ENCODE measurements around the gene DENND1B. TPM values are rescaled to one million over a fixed set of nuclear protein-coding genes. Genes with fewer than 3 reads are reported as not detected.

Gene DENND1B
- polyA plus RNA-seq, 1 donor (not counting 4 experiments of a cell fraction or from before 2014, with no cell fraction given), result 7.6 TPM

DNA sequence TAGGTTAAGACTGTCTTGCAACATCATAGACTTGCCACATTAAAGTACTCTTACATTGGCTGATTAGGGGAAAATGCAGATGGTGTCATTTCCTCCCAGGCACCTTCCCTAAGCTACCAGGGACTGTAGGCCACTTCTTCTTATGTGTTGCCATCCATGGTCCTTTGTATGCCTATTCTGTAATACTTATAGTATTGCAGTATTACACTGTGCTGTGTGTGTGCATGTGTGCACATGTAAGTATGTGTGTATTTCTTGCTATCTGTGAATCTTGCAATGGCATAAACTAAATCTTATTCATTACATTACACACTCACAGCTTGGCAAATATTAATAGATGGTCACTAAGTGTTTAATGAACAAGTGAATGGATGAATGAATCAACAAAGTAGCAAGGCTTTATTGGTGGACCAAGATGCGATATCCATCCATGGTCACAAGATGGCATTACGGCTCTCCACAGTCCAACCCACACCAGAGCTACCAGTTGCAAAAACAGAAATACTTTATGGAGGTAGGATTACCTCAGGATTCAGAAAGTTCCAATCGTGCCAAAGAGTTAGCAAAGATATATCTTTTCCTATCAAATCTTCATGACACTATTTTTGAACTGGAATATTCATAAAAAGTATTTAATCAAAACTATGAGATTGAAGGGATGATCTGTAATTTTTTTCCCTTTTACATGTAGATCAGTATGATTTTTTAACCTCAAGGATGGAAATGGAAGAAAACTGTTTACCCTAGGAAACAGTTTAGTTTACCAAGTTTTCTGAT is 160.2 kb downstream of the DENND1B start:
- Histone ChIP-seq H3K9me1 (ENCODE audit: control insufficient read depth, extremely low read depth, insufficient read depth, low read length) (no peaks in the 10 kb centered on the region), H2AFZ (ENCODE audit: control insufficient read depth, low read length) (no peak overlapping the region), H3K9me3 (ENCODE audit: control insufficient read depth, low read depth, low read length) (no peaks in the 10 kb centered on the region), H4K20me1 (ENCODE audit: control insufficient read depth, extremely low read depth, insufficient read depth, low read length) (no peaks in the 10 kb centered on the region), H3K4me2 (ENCODE audit: control insufficient read depth, extremely low read depth, insufficient read depth, low read depth, low read length) (no peak overlapping the region), H3K36me3 (ENCODE audit: control insufficient read depth in 2 of 2, extremely low read depth in 1 of 2, insufficient read depth in 2 of 2, low read length in 2 of 2) (peaks cover 0 to 2% of the 10 kb centered on the region in 2 experiments), H3K4me3 (ENCODE audit: control insufficient read depth in 2 of 3, extremely low read depth in 1 of 3, insufficient read depth in 2 of 3, low read depth in 1 of 3, low read length in 3 of 3) (no peak overlapping the region), H3K4me1 (ENCODE audit: control insufficient read depth, extremely low read depth, insufficient read depth, low read length) (no peaks in the 10 kb centered on the region), H3K9ac (ENCODE audit: control insufficient read depth, extremely low read depth, insufficient read depth, low read length) (no peak overlapping the region), H3K27me3 (ENCODE audit: control insufficient read depth, extremely low read depth, insufficient read depth, low read length) (no peaks in the 10 kb centered on the region), H3K79me2 (ENCODE audit: control insufficient read depth, insufficient read depth, low read length) (no peaks in the 10 kb centered on the region), H3K27ac (ENCODE audit: control insufficient read depth, insufficient read depth, low read length) (no peak overlapping the region)
- TF ChIP-seq, protein P1, sequence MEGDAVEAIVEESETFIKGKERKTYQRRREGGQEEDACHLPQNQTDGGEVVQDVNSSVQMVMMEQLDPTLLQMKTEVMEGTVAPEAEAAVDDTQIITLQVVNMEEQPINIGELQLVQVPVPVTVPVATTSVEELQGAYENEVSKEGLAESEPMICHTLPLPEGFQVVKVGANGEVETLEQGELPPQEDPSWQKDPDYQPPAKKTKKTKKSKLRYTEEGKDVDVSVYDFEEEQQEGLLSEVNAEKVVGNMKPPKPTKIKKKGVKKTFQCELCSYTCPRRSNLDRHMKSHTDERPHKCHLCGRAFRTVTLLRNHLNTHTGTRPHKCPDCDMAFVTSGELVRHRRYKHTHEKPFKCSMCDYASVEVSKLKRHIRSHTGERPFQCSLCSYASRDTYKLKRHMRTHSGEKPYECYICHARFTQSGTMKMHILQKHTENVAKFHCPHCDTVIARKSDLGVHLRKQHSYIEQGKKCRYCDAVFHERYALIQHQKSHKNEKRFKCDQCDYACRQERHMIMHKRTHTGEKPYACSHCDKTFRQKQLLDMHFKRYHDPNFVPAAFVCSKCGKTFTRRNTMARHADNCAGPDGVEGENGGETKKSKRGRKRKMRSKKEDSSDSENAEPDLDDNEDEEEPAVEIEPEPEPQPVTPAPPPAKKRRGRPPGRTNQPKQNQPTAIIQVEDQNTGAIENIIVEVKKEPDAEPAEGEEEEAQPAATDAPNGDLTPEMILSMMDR (optimal IDR thresholded peaks at IDR 0.05 in 1 of 3, IDR thresholded peaks at IDR 0.05 in 1 of 3, conservative IDR thresholded peaks at IDR 0.05 in 1 of 3; ENCODE audit: extremely low read depth in 1 of 3, insufficient read depth in 2 of 3, low read length in 3 of 3), result peak; percentile 59 to 83 (median 65)
- no peak for TF ChIP-seq EZH2 (IDR thresholded peaks at IDR 0.05; ENCODE audit: low read length)
- peak; percentile 84 for FAIRE-seq
- dilution Hi-C loops (cut with MboI; ENCODE audit: extremely low pct_ligation_motif_present, low sequenced_read_pairs), result no loop called here
- no peak for DNase-seq (ENCODE audit: low read depth, low spot score)

DNA sequence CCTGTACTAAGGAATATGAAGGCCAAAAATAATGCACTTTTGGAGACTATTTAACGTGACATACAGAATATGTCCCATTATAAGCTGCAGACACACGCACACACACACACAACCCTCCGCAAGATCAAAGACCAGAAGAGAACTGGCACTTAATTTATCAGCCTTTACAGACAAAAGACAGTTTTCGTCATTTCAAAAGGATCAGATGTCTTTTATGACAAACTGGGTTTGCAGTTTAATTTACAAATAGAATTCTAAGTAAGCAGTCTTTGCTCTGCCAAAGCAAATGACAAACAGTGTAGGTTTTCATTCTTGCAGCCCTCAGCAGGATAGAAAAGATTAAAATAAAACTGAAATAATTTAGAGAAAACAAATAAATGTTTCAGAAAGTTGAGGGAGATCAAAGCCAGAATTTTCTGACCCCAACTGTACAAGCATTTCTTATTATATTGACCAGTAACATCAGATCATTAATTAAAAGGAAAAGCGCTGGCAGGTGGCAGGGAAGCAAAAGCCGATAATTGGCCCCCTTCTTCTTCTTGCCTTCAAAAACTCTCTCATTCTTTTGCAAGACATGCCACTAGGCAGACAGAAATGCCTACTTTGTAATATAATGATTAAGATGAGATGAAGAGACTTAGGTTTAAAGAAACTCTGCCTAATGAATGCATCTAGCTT is 169.0 kb downstream of the DENND1B start:
- H3K4me2 ChIP-seq (ENCODE audit: control insufficient read depth, extremely low read depth, insufficient read depth, low read depth, low read length), result no peak overlapping the region
- H3K9me3 ChIP-seq (ENCODE audit: control insufficient read depth, low read depth, low read length), result no peaks in the 10 kb centered on the region
- no peak overlapping the region for H3K27ac ChIP-seq (ENCODE audit: control insufficient read depth, insufficient read depth, low read length)
- no peaks in the 10 kb centered on the region for H3K4me1 ChIP-seq (ENCODE audit: control insufficient read depth, extremely low read depth, insufficient read depth, low read length)
- no peaks in the 10 kb centered on the region for H4K20me1 ChIP-seq (ENCODE audit: control insufficient read depth, extremely low read depth, insufficient read depth, low read length)
- FAIRE-seq (no peak), DNase-seq (ENCODE audit: low read depth, low spot score) (no peak)
- dilution Hi-C loops (cut with MboI; ENCODE audit: extremely low pct_ligation_motif_present, low sequenced_read_pairs), result no loop called here
- H3K79me2 ChIP-seq (ENCODE audit: control insufficient read depth, insufficient read depth, low read length), result no peaks in the 10 kb centered on the region
- H3K36me3 ChIP-seq (ENCODE audit: control insufficient read depth in 2 of 2, extremely low read depth in 1 of 2, insufficient read depth in 2 of 2, low read length in 2 of 2), result no peaks in the 10 kb centered on the region
- no peaks in the 10 kb centered on the region for H3K27me3 ChIP-seq (ENCODE audit: control insufficient read depth, extremely low read depth, insufficient read depth, low read length)
- no peak for TF ChIP-seq EZH2 (IDR thresholded peaks at IDR 0.05; ENCODE audit: low read length)
- no peak overlapping the region for H3K4me3 ChIP-seq (ENCODE audit: control insufficient read depth in 2 of 3, extremely low read depth in 1 of 3, insufficient read depth in 2 of 3, low read depth in 1 of 3, low read length in 3 of 3)
- H3K9me1 ChIP-seq (ENCODE audit: control insufficient read depth, extremely low read depth, insufficient read depth, low read length), result no peaks in the 10 kb centered on the region
- no peak overlapping the region for H3K9ac ChIP-seq (ENCODE audit: control insufficient read depth, extremely low read depth, insufficient read depth, low read length)
- H2AFZ ChIP-seq (ENCODE audit: control insufficient read depth, low read length), result no peak overlapping the region
